Smooth muscle cell (in vitro differentiated cells): ENCODE data around the gene DPYSL4. TPM values are rescaled to one million over a fixed set of nuclear protein-coding genes. Genes with fewer than 3 reads are reported as not detected.

Experiments used
- DNase-seq: peaks from one replicate; lab custom pipeline; 2025; ENCODE audit not compliant: unreplicated experiment; lab: John Stamatoyannopoulos, UW
- H2AFZ ChIP-seq: fragments of 200-600 bp; sonication (generic); 2 replicates; pipeline ENCODE4 v1.6.0; 2016; ENCODE audit warnings: antibody characterized with exemption, low read depth, mild to moderate bottlenecking
- H3F3A ChIP-seq: fragments of 200-600 bp; sonication (generic); 2 replicates; pipeline ENCODE4 v1.6.0; 2017; ENCODE audit warnings: antibody characterized with exemption, low read depth
- H3K27ac ChIP-seq: fragments of 200-600 bp; sonication (generic); 2 replicates; pipeline ENCODE4 v1.5.1; 2016; ENCODE audit warnings: low read depth, mild to moderate bottlenecking
- H3K27me3 ChIP-seq: fragments of 200-600 bp; sonication (generic); 2 replicates; pipeline ENCODE4 v1.6.1; 2016; ENCODE audit warnings: low read depth, mild to moderate bottlenecking
- H3K36me3 ChIP-seq: fragments of 200-600 bp; sonication (generic); 2 replicates; pipeline ENCODE4 v1.5.1; 2016; ENCODE audit warnings: low read depth
- H3K4me1 ChIP-seq: fragments of 200-600 bp; sonication (generic); 2 replicates; pipeline ENCODE4 v1.5.1; 2016; ENCODE audit warnings: low read depth
- H3K4me2 ChIP-seq: fragments of 200-600 bp; sonication (generic); 2 replicates; pipeline ENCODE4 v1.6.0; 2016; ENCODE audit warnings: mild to moderate bottlenecking
- H3K4me3 ChIP-seq: fragments of 200-600 bp; sonication (generic); 2 replicates; pipeline ENCODE4 v1.5.1; 2016; ENCODE audit warnings: mild to moderate bottlenecking
- H3K79me2 ChIP-seq: fragments of 200-600 bp; sonication (generic); 2 replicates; pipeline ENCODE4 v1.6.0; 2016; ENCODE audit warnings: low read depth, mild to moderate bottlenecking
- H3K9ac ChIP-seq: fragments of 200-600 bp; sonication (generic); 2 replicates; pipeline ENCODE4 v1.6.0; 2016; ENCODE audit warnings: low read depth
- H3K9me3 ChIP-seq: fragments of 200-600 bp; sonication (generic); replicated peaks from 2 replicates; pipeline ENCODE4 v1.5.1; 2016; ENCODE audit warnings: low read depth
- H4K20me1 ChIP-seq: fragments of 200-600 bp; sonication (generic); 2 replicates; pipeline ENCODE4 v1.6.0; 2016; ENCODE audit warnings: low read depth
- CTCF ChIP-seq: fragments of 200-600 bp; sonication (generic); IDR thresholded peaks from 2 replicates; pipeline ENCODE4 v1.5.1; 2017; ENCODE audit warnings: borderline replicate concordance, mild to moderate bottlenecking, antibody characterized with exemption; ENCODE audit not compliant: insufficient read depth, poor library complexity, severe bottlenecking
- WGBS: methylation state at CpG from one replicate; pipeline ENCODE4 v1.1.7; 2016; ENCODE audit warnings: low lambda C conversion rate; 5-methylcytosine and 5-hydroxymethylcytosine counted together
- polyA plus RNA-seq: library from polyadenylated mRNA; unstranded; fragments of >200 nt; fragmentation: Nextera tagmentation; extraction: Ambion mirVana; gene quantifications from 2 replicates; pipeline ENCODE4 v1.2.1, GENCODE V29; 2016
- total RNA-seq: library from RNA; depleted of rRNA; stranded (reverse); fragments of >200 nt; gene quantifications from 2 replicates; pipeline ENCODE4 v1.2.3, GENCODE V29; 2014

The DPYSL4 gene
- total and polyA plus RNA-seq, 2 experiments from 2014 or later, result 6.0 to 7.4 TPM

- Histone ChIP-seq H3K4me2 (no peak overlapping the region), H3K9ac (no peak overlapping the region), H3K9me3 (no peaks in the 10 kb centered on the region), H3K4me1 (no peaks in the 10 kb centered on the region), H2AFZ (no peak overlapping the region), H3F3A (no peaks in the 10 kb centered on the region), H3K27me3 (no peaks in the 10 kb centered on the region), H3K79me2 (no peaks in the 10 kb centered on the region), H3K4me3 (no peak overlapping the region), H3K36me3 (no peaks in the 10 kb centered on the region), H4K20me1 (no peaks in the 10 kb centered on the region), H3K27ac (no peak overlapping the region)
- WGBS, result 97% methylated on average over 12 of the region's 16 CpGs
- no peak for DNase-seq
- TF ChIP-seq CTCF, result no peak
Measured at GRCh38 chr10:132199854-132200311, 13.1 kb downstream of the DPYSL4 start.

DNA sequence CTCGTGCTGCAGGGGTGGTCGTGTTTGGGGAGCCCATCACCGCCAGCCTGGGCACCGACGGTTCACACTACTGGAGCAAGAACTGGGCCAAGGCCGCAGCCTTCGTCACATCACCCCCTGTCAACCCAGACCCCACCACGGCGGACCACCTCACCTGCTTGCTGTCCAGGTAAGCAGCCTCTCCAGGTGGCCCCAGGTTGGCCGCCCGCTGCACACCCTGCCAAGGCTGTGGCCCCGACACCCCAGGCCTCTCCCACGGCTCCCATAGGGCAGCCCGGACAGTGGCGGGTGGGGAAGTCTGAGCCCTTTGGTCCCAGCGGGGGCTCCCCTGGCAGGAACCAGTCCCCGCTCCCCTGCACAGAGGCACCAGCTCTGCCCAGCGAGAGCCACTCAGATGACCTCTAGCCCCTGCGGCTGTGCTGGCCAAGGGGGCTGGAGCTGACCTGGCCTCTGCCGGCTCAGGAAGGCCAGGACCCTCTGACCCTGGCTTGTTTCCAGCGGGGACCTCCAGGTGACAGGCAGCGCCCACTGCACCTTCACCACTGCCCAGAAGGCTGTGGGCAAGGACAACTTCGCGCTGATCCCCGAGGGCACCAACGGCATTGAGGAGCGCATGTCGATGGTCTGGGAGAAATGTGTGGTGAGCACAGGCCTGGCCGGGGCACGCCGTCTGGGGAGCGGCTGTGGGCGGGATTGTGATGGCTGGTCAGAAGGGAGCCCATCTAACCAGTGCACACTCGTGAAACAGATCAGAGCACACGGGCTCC, 13.8 kb downstream of the DPYSL4 start:
- Histone ChIP-seq H3K27ac (no peak overlapping the region), H3K4me3 (no peak overlapping the region), H3K4me1 (no peaks in the 10 kb centered on the region), H3F3A (no peaks in the 10 kb centered on the region), H3K9me3 (no peaks in the 10 kb centered on the region), H3K9ac (no peak overlapping the region), H4K20me1 (no peaks in the 10 kb centered on the region), H3K27me3 (no peaks in the 10 kb centered on the region), H2AFZ (no peak overlapping the region), H3K4me2 (no peak overlapping the region), H3K36me3 (no peaks in the 10 kb centered on the region), H3K79me2 (no peaks in the 10 kb centered on the region)
- no peak for DNase-seq
- no peak for TF ChIP-seq CTCF
- 95% methylated on average over 32 of the region's 35 CpGs for WGBS

GRCh38 chr10:132201111-132201969, 14.6 kb downstream of the DPYSL4 start:
- Histone ChIP-seq H3K27me3 (no peaks in the 10 kb centered on the region), H3K4me3 (no peak overlapping the region), H3K36me3 (no peaks in the 10 kb centered on the region), H3K79me2 (no peaks in the 10 kb centered on the region), H4K20me1 (no peaks in the 10 kb centered on the region), H3K9ac (no peak overlapping the region), H3K4me2 (no peak overlapping the region), H3K27ac (no peak overlapping the region), H3K9me3 (no peaks in the 10 kb centered on the region), H2AFZ (no peak overlapping the region), H3F3A (no peaks in the 10 kb centered on the region), H3K4me1 (no peaks in the 10 kb centered on the region)
- TF ChIP-seq CTCF, result no peak
- no peak for DNase-seq
- WGBS, result 94% methylated on average over 33 of the region's 35 CpGs
